ENCODE results near the gene DENND10.
"Not testable (repeated sequence)": the region's sequence is repeated elsewhere in the genome, so short reads cannot be mapped to it uniquely, and the experiment has no call there.

DENND10 gene

DNA sequence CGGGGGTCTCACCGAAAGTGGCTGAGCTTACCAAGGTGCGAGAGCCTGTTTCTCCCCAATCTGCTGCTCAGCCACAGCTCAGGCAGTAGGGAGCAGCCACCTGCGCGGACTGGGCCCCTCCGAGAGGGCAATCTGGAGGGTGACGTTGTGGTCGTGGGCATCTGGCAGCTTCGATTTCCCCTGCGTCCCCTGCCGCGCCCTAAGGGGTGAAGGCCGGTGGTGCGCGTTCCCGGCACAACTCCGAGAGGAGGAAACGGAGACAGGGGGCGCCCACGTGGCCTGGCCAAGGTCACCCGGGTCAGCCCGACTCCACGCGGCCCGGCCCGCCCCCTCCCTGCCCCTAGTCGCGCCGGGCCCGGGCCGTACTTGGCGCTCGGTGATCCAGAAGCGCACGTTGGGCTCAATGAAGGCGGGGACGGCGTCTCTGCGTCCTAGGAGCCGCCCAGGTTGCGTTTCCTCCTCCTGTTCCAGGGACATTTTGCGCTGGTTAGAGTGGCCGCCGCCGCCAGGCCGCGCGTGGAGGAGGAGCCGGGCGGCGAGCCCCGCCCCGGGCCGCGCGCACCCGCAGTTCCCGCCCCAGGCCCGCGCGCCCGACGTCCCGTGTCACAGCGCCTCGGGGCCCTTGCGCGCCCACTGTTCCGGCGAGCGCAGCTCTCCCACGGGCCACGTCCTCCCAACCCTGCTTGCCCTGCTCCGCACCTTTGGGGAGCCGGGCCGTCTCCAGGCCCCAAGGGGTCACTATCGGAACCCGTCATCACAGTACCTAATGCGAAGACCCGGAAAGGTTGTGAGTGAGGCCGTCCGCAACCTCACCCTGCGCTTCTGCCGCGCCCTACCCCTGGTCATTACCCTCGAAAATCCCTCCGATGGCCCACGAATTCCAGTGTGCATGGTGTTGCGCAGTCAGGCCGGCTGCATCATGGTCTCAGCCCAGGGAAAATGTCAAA is 61.5 kb downstream of the DENND10 start, which contains the start of gene SFXN4:
TSS of gene SFXN4 (minus strand) at position 544 of the 947 bp plus-strand sequence. CDS start at position 477, 67 bp downstream.
- TF ChIP-seq TAF1 (IDR thresholded peaks at IDR 0.05; ENCODE audit: low read depth, low read length) (0 out of 2 replicates have a peak, but pooled peaks have one; percentile 54), POLR2AphosphoS5 (IDR thresholded peaks at IDR 0.05; ENCODE audit: low read depth, low read length) (peak; percentile 54), POU2F2 (IDR thresholded peaks at IDR 0.05; ENCODE audit: low read depth, low read length) (no peak), SPI1 (IDR thresholded peaks at IDR 0.05; ENCODE audit: low read depth, low read length) (0 out of 2 replicates have a peak, but pooled peaks have one; percentile 1), POLR2A (IDR thresholded peaks at IDR 0.05; ENCODE audit: low read depth, low read length) (peak; percentile 75), PAX5 (IDR thresholded peaks at IDR 0.05; ENCODE audit: insufficient read depth, low read length, severe bottlenecking) (no peak)
- peak; percentile 94 for FAIRE-seq
- peak; percentile 81 for DNase-seq (ENCODE audit: insufficient read length, low spot score)

DNA sequence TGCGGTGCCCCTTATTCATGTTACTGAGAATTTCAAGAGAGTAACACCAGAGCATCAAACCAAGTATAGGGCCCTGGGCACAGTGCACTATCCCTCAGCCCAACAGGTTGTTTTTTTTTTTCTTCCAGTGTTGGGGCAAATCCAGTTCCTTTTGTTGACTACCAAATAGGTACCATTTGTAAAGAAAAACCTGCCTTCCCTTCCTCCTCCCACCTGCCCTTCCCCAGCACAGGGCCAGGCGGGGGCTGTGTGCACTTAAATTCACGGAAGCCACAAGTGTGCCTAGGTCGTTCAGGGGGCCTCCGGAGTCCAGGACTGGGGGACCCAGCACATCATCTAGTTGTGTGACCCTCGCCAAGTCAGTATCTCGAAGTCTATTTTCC is 62.2 kb downstream of the DENND10 start:
- DNase-seq (ENCODE audit: insufficient read length, low spot score) (no peak), FAIRE-seq (no peak)
- TF ChIP-seq TAF1 (IDR thresholded peaks at IDR 0.05; ENCODE audit: low read depth, low read length) (no peak), POU2F2 (IDR thresholded peaks at IDR 0.05; ENCODE audit: low read depth, low read length) (no peak), POLR2AphosphoS5 (IDR thresholded peaks at IDR 0.05; ENCODE audit: low read depth, low read length) (no peak), PAX5 (IDR thresholded peaks at IDR 0.05; ENCODE audit: insufficient read depth, low read length, severe bottlenecking) (no peak), SPI1 (IDR thresholded peaks at IDR 0.05; ENCODE audit: low read depth, low read length) (no peak), POLR2A (IDR thresholded peaks at IDR 0.05; ENCODE audit: low read depth, low read length) (no peak)

GRCh38 chr10:119166564-119166963 is 62.7 kb downstream of the DENND10 start:
- FAIRE-seq = no peak
- TF ChIP-seq POU2F2 (IDR thresholded peaks at IDR 0.05; ENCODE audit: low read depth, low read length) (no peak), POLR2A (IDR thresholded peaks at IDR 0.05; ENCODE audit: low read depth, low read length) (no peak), POLR2AphosphoS5 (IDR thresholded peaks at IDR 0.05; ENCODE audit: low read depth, low read length) (no peak), TAF1 (IDR thresholded peaks at IDR 0.05; ENCODE audit: low read depth, low read length) (no peak), PAX5 (IDR thresholded peaks at IDR 0.05; ENCODE audit: insufficient read depth, low read length, severe bottlenecking) (no peak), SPI1 (IDR thresholded peaks at IDR 0.05; ENCODE audit: low read depth, low read length) (no peak)
- DNase-seq (ENCODE audit: insufficient read length, low spot score) = no peak

DNA sequence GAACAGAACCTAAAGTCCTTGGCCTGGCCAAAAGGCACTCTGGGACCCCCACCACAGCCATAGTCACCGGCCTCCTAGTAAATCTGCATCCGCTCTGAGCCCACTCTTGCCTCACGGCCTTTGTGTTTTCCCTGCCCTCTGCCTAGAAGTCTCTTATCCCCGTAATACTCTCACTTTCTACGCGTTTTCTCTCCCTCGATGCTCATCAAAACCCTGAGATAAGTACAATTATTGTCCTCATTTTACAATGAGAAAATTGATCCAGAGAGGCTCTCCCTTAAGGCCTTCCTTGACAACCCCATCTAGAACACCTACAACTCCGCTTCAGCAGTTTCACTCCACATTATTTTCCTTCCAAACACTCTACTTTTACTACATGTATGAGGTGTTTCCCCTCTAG is 63.1 kb downstream of the DENND10 start:
- FAIRE-seq (no peak), DNase-seq (ENCODE audit: insufficient read length, low spot score) (no peak)
- TF ChIP-seq TAF1 (IDR thresholded peaks at IDR 0.05; ENCODE audit: low read depth, low read length) = no peak
- TF ChIP-seq POLR2A (IDR thresholded peaks at IDR 0.05; ENCODE audit: low read depth, low read length) = no peak
- no peak for TF ChIP-seq PAX5 (IDR thresholded peaks at IDR 0.05; ENCODE audit: insufficient read depth, low read length, severe bottlenecking)
- TF ChIP-seq POU2F2 (IDR thresholded peaks at IDR 0.05; ENCODE audit: low read depth, low read length) = no peak
- no peak for TF ChIP-seq POLR2AphosphoS5 (IDR thresholded peaks at IDR 0.05; ENCODE audit: low read depth, low read length)
- no peak for TF ChIP-seq SPI1 (IDR thresholded peaks at IDR 0.05; ENCODE audit: low read depth, low read length)

- TF ChIP-seq TAF1 (IDR thresholded peaks at IDR 0.05; ENCODE audit: low read depth, low read length) (no peak), POLR2AphosphoS5 (IDR thresholded peaks at IDR 0.05; ENCODE audit: low read depth, low read length) (no peak), SPI1 (IDR thresholded peaks at IDR 0.05; ENCODE audit: low read depth, low read length) (no peak), POLR2A (IDR thresholded peaks at IDR 0.05; ENCODE audit: low read depth, low read length) (no peak), POU2F2 (IDR thresholded peaks at IDR 0.05; ENCODE audit: low read depth, low read length) (no peak)
- no peak for DNase-seq (ENCODE audit: insufficient read length, low spot score)
- FAIRE-seq = no peak
Measured at GRCh38 chr10:119174109-119174508, 70.2 kb downstream of the DENND10 start.

- FAIRE-seq = no peak
Measured at GRCh38 chr10:119176166-119176565, 72.3 kb downstream of the DENND10 start.

GRCh38 chr10:119177708-119178371 is 73.9 kb downstream of the DENND10 start:
- TF ChIP-seq TAF1 (IDR thresholded peaks at IDR 0.05; ENCODE audit: low read depth, low read length) = no peak
- TF ChIP-seq SPI1 (IDR thresholded peaks at IDR 0.05; ENCODE audit: low read depth, low read length) = no peak
- TF ChIP-seq PAX5 (IDR thresholded peaks at IDR 0.05; ENCODE audit: insufficient read depth, low read length, severe bottlenecking) = no peak
- TF ChIP-seq POLR2AphosphoS5 (IDR thresholded peaks at IDR 0.05; ENCODE audit: low read depth, low read length) = no peak
- no peak for TF ChIP-seq POU2F2 (IDR thresholded peaks at IDR 0.05; ENCODE audit: low read depth, low read length)
- no peak for TF ChIP-seq POLR2A (IDR thresholded peaks at IDR 0.05; ENCODE audit: low read depth, low read length)
- FAIRE-seq = no peak
- DNase-seq (ENCODE audit: insufficient read length, low spot score) = no peak

More at GRCh38 chr10:119176166-119176565, 72.3 kb downstream of the DENND10 start:
- no peak for TF ChIP-seq SPI1 (IDR thresholded peaks at IDR 0.05; ENCODE audit: low read depth, low read length)
- TF ChIP-seq PAX5 (IDR thresholded peaks at IDR 0.05; ENCODE audit: insufficient read depth, low read length, severe bottlenecking) = no peak
- no peak for TF ChIP-seq POU2F2 (IDR thresholded peaks at IDR 0.05; ENCODE audit: low read depth, low read length)
- TF ChIP-seq POLR2A (IDR thresholded peaks at IDR 0.05; ENCODE audit: low read depth, low read length) = no peak
- TF ChIP-seq TAF1 (IDR thresholded peaks at IDR 0.05; ENCODE audit: low read depth, low read length) = no peak
- TF ChIP-seq POLR2AphosphoS5 (IDR thresholded peaks at IDR 0.05; ENCODE audit: low read depth, low read length) = no peak
- no peak for DNase-seq (ENCODE audit: insufficient read length, low spot score)

DNA sequence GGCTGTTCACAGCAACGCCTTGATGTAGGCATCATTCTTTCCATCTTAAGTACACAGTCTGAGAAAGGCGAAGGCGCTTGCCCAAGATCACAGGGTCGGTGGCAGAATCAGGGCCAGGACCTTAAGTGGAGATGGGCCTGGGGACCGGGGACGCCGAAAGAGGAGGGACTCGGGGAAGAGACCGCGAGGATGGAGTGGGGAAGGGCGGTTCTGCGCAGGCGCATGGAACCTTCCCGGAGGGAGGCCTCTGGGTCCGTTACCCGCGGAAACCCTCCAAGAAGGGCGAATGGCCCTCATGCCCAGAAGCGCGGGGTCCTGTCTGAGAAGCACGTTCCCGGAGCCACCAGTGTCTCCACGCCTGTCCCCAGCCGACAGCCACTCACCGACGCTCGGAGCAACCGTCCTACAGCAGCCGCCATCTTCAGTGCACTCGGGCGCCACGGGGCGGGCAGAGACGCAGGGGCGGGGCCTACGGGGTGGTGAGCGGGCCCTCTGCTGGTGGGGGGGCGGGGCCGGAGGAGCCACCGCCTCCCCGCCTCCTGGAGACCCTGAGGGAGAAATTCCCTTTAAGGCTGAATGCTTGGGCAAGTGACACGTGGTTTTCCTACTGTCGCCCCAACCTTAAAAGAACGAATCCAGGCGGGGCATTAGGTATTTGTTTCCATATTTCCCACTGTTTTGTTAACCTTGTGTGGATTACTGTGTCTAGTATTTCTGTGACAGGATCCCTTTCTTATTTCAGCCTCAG is 74.6 kb downstream of the DENND10 start, which contains the start of gene PRDX3:
TSS of gene PRDX3 (minus strand) at position 441 of the 748 bp plus-strand sequence. CDS start at position 419, 22 bp downstream.
- no peak for TF ChIP-seq POU2F2 (IDR thresholded peaks at IDR 0.05; ENCODE audit: low read depth, low read length)
- TF ChIP-seq TAF1 (IDR thresholded peaks at IDR 0.05; ENCODE audit: low read depth, low read length) = peak; percentile 96
- peak; percentile 93 for TF ChIP-seq POLR2AphosphoS5 (IDR thresholded peaks at IDR 0.05; ENCODE audit: low read depth, low read length)
- TF ChIP-seq POLR2A (IDR thresholded peaks at IDR 0.05; ENCODE audit: low read depth, low read length) = peak; percentile 91
- TF ChIP-seq PAX5 (IDR thresholded peaks at IDR 0.05; ENCODE audit: insufficient read depth, low read length, severe bottlenecking) = no peak
- DNase-seq (ENCODE audit: insufficient read length, low spot score) (peak; percentile 79), FAIRE-seq (peak; percentile 78)

DNA sequence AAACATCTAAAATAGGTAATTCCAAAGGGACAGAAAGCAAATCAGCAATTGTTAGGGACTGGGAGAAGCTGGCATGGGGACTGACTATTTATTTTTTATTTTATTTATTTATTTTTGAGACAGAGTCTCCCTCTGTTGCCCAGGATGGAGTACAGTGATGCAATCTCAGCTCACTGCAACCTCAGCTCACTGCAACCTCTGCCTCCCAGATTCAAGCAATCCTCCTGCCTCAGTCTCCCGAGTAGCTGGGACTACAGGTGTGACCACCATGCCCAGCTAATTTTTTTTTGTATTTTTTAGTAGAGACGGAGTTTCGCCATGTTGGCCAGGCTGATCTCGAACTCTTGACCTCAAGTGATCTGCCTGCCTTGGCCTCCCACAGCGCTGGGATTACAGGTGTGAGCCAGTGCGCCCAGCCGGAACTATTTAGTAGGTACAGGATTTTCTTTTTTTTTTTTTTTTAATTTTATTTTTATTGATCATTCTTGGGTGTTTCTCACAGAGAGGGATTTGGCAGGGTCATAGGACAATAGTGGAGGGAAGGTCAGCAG is 77.0 kb downstream of the DENND10 start:
- FAIRE-seq; DNase-seq (ENCODE audit: insufficient read length, low spot score): not testable (repeated sequence)

Data from GM12891 (cell line).